HG03280 (cell line): ENCODE results near the gene CTNND2.

Experiments
- ATAC-seq: cut with Tn5 transposase; IDR thresholded peaks from one replicate; pipeline ENCODE4 v1.9.1; 2021; ENCODE audit warnings: mild to moderate bottlenecking, moderate library complexity; ENCODE audit not compliant: unreplicated experiment

Gene CTNND2

GRCh38 chr5:11599499-11599898 is 304.7 kb downstream of the CTNND2 start:
- no peak for ATAC-seq

DNA sequence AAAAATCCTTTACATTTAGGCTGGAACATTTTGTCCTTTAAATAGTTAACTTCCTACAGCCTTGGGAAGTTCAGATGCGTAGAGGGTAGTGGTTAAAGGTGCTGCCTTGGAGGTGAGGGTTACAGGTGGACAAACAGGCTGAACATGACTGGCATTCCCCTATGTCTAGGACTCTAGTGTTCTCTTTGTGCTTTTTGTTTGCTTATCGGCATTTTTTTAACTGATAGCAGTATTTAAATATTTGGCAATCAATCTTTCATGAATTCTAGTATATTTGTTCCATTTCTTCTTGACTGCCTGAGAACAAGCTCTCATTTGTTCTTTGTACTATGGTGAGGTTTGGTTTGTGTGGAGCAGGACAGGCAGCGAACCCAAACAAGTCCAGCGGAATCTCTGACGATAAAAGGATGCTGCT is 307.6 kb downstream of the CTNND2 start:
- no peak for ATAC-seq

- ATAC-seq, result no peak
These were observed 308.1 kb downstream of the CTNND2 start for GRCh38 chr5:11596185-11596584.

DNA sequence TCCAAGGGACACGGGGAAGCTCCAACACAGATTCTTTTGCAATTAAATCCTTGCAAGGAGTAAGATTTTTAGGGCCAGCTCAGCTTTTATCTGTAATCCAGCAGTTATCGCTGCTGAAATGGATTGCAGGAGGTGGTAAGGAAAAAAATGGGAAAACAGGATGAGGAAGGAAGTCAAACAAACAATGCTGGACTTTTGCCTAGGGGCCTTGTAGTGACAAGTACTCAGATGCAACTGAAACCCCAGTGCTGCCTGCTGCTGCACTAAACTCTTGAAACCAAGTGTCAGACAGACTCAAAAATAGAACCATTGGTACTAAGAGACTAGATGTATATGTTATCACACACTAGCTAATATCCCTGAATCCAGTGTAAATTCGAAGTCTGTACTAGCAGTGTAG is 309.2 kb downstream of the CTNND2 start:
- no peak for ATAC-seq

DNA sequence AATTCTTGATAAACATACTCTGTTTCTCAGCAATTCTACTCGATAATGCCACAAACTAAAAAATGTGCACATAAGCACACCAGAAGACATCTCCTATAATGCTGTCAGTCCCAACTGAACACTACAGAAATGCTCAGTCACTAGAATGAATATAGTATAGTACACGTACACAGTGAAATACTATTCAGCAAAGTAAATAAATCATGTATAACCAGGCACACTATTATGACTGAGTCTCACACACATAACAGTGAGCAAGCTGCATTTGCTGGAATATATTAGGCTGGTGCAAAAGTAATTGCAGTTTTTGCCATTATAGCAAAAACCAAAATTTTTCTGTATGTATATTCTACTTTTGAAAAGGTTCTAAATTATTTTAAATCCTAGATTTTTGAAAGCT is 310.2 kb downstream of the CTNND2 start:
- ATAC-seq, result no peak

- ATAC-seq, result no peak
These were observed 313.8 kb downstream of the CTNND2 start for GRCh38 chr5:11590475-11590874.

DNA sequence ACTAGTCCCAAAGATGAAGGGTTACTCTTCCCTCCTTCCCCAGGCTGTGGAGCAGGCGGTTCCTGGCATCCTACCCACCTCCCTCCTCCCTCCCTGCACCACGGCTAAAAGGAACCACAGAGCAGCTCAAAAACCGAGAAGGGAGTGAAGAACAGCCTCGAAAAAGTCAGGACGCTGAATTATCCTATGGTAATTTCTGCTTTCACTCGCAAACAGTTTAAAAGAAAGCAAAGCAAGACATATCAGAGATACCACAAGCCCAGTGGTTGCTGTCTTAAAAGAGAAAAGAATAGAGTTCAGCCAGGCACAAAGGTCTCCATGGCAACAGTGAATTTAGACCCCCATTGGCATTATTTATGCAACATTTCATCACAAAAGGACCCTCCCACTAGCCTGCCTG is 315.4 kb downstream of the CTNND2 start:
- ATAC-seq, result no peak

- ATAC-seq, result no peak
These were observed 320.2 kb downstream of the CTNND2 start for GRCh38 chr5:11584017-11584416.

GRCh38 chr5:11579351-11579750 is 324.9 kb downstream of the CTNND2 start:
- no peak for ATAC-seq

DNA sequence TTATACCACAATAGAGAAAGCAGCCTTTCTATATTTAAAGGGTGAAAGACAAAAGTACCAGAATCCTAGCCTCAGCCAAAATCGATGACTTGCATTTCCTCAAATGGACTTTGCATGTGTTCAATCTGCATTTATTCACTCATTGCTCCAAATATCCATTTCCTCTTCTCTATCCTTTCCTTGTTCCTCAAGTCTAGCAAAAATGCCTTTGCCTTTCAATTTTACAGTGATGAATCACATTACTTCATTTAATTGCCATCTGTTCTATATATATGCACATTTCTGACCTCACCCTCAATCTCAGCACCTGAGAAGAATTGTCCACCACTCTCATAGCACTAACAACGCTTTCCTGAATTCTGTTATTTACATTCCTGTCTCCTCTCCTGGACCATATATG is 329.5 kb downstream of the CTNND2 start:
- ATAC-seq, result no peak

DNA sequence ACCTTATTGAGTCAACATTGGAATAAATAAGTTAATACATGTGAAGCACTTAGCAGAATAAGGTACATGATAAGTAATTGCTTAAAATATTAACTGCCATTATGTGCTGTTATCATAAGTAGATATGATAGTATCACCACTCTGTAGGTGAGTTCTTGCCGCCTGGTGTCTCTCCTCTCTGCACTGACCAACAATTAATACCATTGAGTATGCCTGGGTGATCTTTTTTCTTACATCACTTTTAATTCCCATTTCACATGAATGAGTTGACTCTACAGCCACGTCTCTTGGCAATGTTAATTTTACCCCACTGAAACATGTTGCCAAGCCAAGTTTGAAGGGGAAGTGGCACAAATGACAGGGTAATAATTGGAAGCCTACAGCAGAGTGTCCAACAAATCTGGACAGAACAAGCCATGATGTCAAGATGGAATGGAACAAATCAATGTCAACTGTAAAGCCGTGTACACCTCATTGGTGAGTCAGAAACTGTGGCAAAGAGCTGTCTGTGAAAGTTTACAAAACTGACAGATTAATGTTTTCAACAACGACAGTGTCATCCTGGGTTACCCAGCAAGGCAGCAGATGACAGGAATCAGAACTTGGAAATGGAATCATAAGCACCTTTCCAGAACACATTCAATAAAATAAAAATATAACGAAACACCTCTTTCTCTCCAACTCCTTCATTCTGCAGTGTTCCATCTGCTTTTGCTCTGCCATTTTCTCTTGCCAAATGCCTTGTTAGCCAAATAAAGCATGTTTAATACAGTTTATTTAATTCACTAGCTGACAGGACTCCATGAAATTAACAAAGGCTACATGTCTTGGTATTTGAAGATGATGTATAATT is 330.9 kb downstream of the CTNND2 start:
- no peak for ATAC-seq

DNA sequence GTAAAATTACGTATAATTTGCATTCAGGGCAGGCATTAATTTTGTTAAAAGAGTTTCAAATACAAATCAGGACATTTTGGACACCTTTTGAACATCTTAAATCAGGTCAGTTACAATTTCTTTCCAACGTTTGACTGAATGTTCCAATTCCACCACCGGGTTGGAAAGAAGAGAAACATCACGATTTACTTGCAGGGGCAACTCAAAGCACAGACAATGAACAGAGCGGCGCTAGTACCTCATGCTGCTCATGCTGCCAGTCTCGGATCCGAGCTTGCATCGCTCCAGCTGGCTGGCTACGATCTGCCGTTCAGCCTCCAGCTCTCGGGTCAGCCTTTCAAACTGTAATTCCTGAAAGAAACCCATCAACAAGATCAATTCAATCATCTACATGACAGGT is 339.5 kb downstream of the CTNND2 start:
- ATAC-seq, result no peak

- ATAC-seq, result no peak
These were observed 340.4 kb downstream of the CTNND2 start for GRCh38 chr5:11563822-11564221.

DNA sequence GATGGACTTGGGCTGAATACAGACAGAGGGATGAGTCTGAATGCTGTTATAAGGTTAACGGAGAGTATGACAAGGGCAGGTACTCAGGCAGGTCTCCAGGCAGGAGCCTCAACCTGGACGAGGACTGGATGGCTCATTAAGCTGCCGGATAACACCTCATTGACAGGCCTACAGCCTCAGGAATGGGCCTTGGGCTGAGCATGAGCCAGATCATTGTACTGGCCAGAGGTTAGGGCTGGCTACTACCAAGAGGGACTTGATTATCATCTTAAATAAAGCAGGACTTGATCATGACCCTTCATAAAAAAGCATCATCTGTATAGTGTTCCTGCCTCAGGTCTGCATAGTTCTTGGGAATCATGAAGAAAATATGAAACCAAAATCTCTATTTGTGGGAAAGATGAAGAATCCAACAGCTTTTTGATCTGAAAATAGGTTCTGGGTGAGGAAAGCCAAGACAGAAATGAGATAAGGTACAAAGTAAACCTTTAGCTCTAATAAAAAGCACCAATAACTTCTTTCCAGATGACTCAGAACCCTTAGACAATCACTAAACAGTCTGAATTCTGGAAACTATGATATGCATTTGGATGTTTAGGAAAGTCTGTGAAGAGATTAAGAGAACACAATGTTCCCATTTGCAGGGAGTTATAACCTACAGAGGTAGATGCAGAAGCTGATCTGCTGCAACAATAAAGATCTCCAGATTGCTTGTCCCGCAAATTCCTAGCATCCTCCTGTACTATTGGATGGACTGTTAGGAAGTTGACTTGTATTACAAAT is 343.1 kb downstream of the CTNND2 start:
- ATAC-seq, result no peak

GRCh38 chr5:11557063-11557462 is 347.2 kb downstream of the CTNND2 start:
- ATAC-seq, result no peak

GRCh38 chr5:11555171-11555570 is 349.1 kb downstream of the CTNND2 start:
- no peak for ATAC-seq

- ATAC-seq, result no peak
These were observed 356.5 kb downstream of the CTNND2 start for GRCh38 chr5:11547730-11548129.

DNA sequence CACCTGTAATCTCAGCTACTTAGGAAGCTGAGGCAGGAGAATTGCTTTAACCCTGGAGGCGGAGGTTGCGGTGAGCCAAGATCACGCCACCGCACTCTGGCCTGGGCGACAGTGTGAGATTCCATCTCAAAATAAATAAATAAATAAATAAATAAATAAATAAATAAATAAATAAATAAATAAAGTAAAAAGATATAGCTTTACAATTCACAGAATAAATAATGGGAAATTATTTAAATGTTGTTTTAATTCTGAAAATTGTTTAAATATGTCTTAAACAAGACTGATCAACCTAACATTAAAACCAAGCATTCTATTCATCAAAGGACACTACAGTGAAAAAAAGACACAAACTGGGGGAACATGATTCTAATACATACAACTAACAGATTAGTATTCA is 357.1 kb downstream of the CTNND2 start:
- no peak for ATAC-seq

GRCh38 chr5:11540112-11540511 is 364.1 kb downstream of the CTNND2 start:
- no peak for ATAC-seq

GRCh38 chr5:11531811-11532555 is 372.3 kb downstream of the CTNND2 start:
- ATAC-seq, result no peak

DNA sequence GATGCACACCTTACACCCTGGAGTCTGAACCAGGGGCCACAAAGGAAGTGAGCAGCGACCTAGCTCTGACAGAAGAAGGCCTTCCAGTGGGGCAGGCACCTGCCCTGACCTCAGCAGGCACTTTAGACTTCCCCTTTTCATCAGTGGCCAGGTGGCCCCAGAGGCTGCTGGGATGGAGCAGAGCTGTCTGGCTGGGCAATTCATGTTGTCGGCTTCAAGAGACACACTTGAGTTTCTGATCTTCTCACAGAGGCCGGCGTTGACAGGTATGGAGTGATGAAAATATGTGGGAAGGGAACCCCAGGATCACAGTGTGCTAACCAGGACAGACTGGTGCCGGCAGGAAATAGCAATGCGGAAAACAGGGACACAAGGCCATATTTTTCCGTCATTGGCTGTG is 375.5 kb downstream of the CTNND2 start:
- no peak for ATAC-seq
